H1 (cell line): ENCODE data around the gene HSD17B2. TPM values are rescaled to one million over a fixed set of nuclear protein-coding genes. Genes with fewer than 3 reads are reported as not detected.

Experiments
- CTCF ChIA-PET: fragments of 300-600 bp; sonication (Branson Sonifier 250); formaldehyde crosslinking; loops from one replicate; lab custom pipeline; 2021; ENCODE audit not compliant: partially characterized antibody; lab: Charles Lee
- POLR2A ChIA-PET: fragments of 300-600 bp; sonication (Branson Sonifier 250); formaldehyde crosslinking; loops from one replicate; lab custom pipeline; 2021; ENCODE audit warnings: inconsistent platforms; ENCODE audit not compliant: partially characterized antibody; lab: Charles Lee
- DNase-seq, 2 experiments: peaks; one replicate each; pipeline versions ENCODE4 v3.0.0 to v3.0.0-alpha.2; 2010 to 2022; ENCODE audit warnings: low spot score in 2 of 2, low read depth in 1 of 2, mixed read lengths in 1 of 2
- FAIRE-seq: peaks from 2 replicates; lab custom pipeline; 2011; peaks lifted over from hg19 to GRCh38; lab: Jason Lieb, UNC
- H2AFZ ChIP-seq: 2 replicates; pipeline ENCODE4 v1.8.1; 2012; ENCODE audit warnings: low read length, inconsistent platforms
- H2AK5ac ChIP-seq: 2 replicates; pipeline ENCODE4 v1.6.1; 2013; ENCODE audit warnings: low read depth, low read length
- H2BK120ac ChIP-seq: replicated peaks from 2 replicates; pipeline ENCODE3; 2013; ENCODE audit warnings: low read depth, low read length, inconsistent platforms
- H2BK12ac ChIP-seq: 2 replicates; pipeline ENCODE4 v1.6.1; 2013; ENCODE audit warnings: low read depth, low read length
- H2BK15ac ChIP-seq: 2 replicates; pipeline ENCODE4 v1.6.1; 2013; ENCODE audit warnings: low read length
- H2BK20ac ChIP-seq: 2 replicates; pipeline ENCODE4 v1.6.1; 2013; ENCODE audit warnings: low read length
- H2BK5ac ChIP-seq: 2 replicates; pipeline ENCODE4 v1.6.1; 2013; ENCODE audit warnings: low read depth, low read length
- H3K14ac ChIP-seq: 2 replicates; pipeline ENCODE4 v1.6.1; 2013; ENCODE audit warnings: inconsistent platforms; ENCODE audit not compliant: insufficient read length
- H3K18ac ChIP-seq: 2 replicates; pipeline ENCODE4 v1.6.1; 2013; ENCODE audit warnings: low read length; ENCODE audit errors: extremely low read depth
- H3K23ac ChIP-seq: 2 replicates; pipeline ENCODE4 v1.6.1; 2013; ENCODE audit warnings: inconsistent platforms; ENCODE audit not compliant: insufficient read length
- H3K23me2 ChIP-seq: 2 replicates; pipeline ENCODE4 v1.6.1; 2013; ENCODE audit warnings: low read depth, low read length
- H3K27ac ChIP-seq: 2 replicates; pipeline ENCODE4 v1.6.1; 2011; ENCODE audit warnings: low read depth, low read length, inconsistent platforms
- H3K27me3 ChIP-seq, 4 experiments: replicated peaks in 1 of 4; 1 replicate in 1 of 4; 2 replicates in 3 of 4; pipeline versions ENCODE4 v1.6.1 to v1.8.1; 2011 to 2013; ENCODE audit warnings: low read length in 3 of 4, mild to moderate bottlenecking in 3 of 4, inconsistent platforms in 2 of 4, mixed read lengths in 2 of 4, moderate library complexity in 1 of 4; ENCODE audit not compliant: control insufficient read depth in 3 of 4, insufficient read depth in 3 of 4; ENCODE audit errors: extremely low read depth in 1 of 4
- H3K36me3 ChIP-seq, 4 experiments: 2 replicates each; pipeline versions ENCODE4 v1.6.1 to v1.8.1; 2011 to 2013; ENCODE audit warnings: mild to moderate bottlenecking in 4 of 4, low read length in 3 of 4, moderate library complexity in 2 of 4, control low read depth in 1 of 4, inconsistent platforms in 1 of 4; ENCODE audit not compliant: insufficient read depth in 4 of 4, control insufficient read depth in 2 of 4
- H3K4ac ChIP-seq: replicated peaks from 2 replicates; pipeline ENCODE3; 2013; ENCODE audit warnings: low read length, low read depth, mixed read lengths, inconsistent platforms; ENCODE audit not compliant: insufficient read length
- H3K4me1 ChIP-seq, 4 experiments: replicated peaks in 1 of 4; 1 replicate in 1 of 4; 2 replicates in 3 of 4; pipeline versions ENCODE4 v1.6.1 to v1.8.1; 2011 to 2013; ENCODE audit warnings: low read length in 3 of 4, inconsistent platforms in 2 of 4, mixed read lengths in 1 of 4; ENCODE audit not compliant: insufficient read depth in 4 of 4, control insufficient read depth in 3 of 4
- H3K4me2 ChIP-seq, 2 experiments: 2 replicates each; pipeline versions ENCODE4 v1.6.1 to v1.8.1; 2011 to 2013; ENCODE audit warnings: low read depth in 2 of 2, low read length in 2 of 2, control low read depth in 1 of 2, inconsistent platforms in 1 of 2, mild to moderate bottlenecking in 1 of 2; ENCODE audit not compliant: insufficient read depth in 1 of 2
- H3K4me3 ChIP-seq, 4 experiments: fragments of 200-600, 300-600 bp in 1 of 4; sonication (generic), shearing (Covaris generic), sonication (Bioruptor Twin) in 1 of 4; 2 replicates each; pipeline versions ENCODE4 v1.5.1 to v1.8.1; 2011 to 2016; ENCODE audit warnings: low read length in 4 of 4, low read depth in 3 of 4, control low read depth in 2 of 4, inconsistent platforms in 2 of 4, mild to moderate bottlenecking in 2 of 4, mixed read lengths in 1 of 4, moderate library complexity in 1 of 4; ENCODE audit not compliant: insufficient read depth in 2 of 4; ENCODE audit errors: extremely low read depth in 1 of 4
- H3K56ac ChIP-seq: replicated peaks from 2 replicates; pipeline ENCODE3; 2013; ENCODE audit warnings: low read depth, mild to moderate bottlenecking, mixed read lengths, low read length, inconsistent platforms; ENCODE audit not compliant: insufficient read length
- H3K79me1 ChIP-seq: 2 replicates; pipeline ENCODE4 v1.6.1; 2013; ENCODE audit warnings: low read depth, low read length, control low read depth
- H3K79me2 ChIP-seq, 2 experiments: 2 replicates each; pipeline versions ENCODE4 v1.6.1 to v1.8.1; 2012 to 2013; ENCODE audit warnings: low read length in 2 of 2, mild to moderate bottlenecking in 2 of 2, inconsistent platforms in 1 of 2; ENCODE audit not compliant: insufficient read depth in 2 of 2, control insufficient read depth in 1 of 2
- H3K9ac ChIP-seq, 4 experiments: replicated peaks in 1 of 4; 1 replicate in 1 of 4; 2 replicates in 3 of 4; pipeline versions ENCODE4 v1.6.1 to v1.8.1; 2011 to 2013; ENCODE audit warnings: low read depth in 3 of 4, low read length in 3 of 4, control low read depth in 2 of 4, mild to moderate bottlenecking in 2 of 4, moderate library complexity in 2 of 4, inconsistent platforms in 1 of 4; ENCODE audit errors: extremely low read depth in 1 of 4
- H3K9me3 ChIP-seq, 2 experiments: 2 replicates each; pipeline versions ENCODE4 v1.6.1 to v1.8.1; 2012 to 2013; ENCODE audit warnings: mild to moderate bottlenecking in 2 of 2, moderate library complexity in 2 of 2, control low read depth in 1 of 2, inconsistent platforms in 1 of 2, low read depth in 1 of 2, low read length in 1 of 2, mixed read lengths in 1 of 2; ENCODE audit not compliant: insufficient read depth in 2 of 2
- H4K20me1 ChIP-seq, 2 experiments: replicated peaks in 1 of 2; 2 replicates each; pipeline versions ENCODE3 to v1.8.1; 2011 to 2013; ENCODE audit warnings: inconsistent platforms in 2 of 2, low read length in 2 of 2, mild to moderate bottlenecking in 1 of 2; ENCODE audit not compliant: insufficient read depth in 2 of 2, control insufficient read depth in 1 of 2
- H4K5ac ChIP-seq: 2 replicates; pipeline ENCODE4 v1.6.1; 2013; ENCODE audit warnings: low read length, low read depth, mixed read lengths, inconsistent platforms; ENCODE audit not compliant: insufficient read length
- H4K8ac ChIP-seq: 2 replicates; pipeline ENCODE4 v1.8.0; 2013; ENCODE audit warnings: mild to moderate bottlenecking, moderate library complexity, low read length, inconsistent platforms; ENCODE audit not compliant: insufficient read depth; ENCODE audit errors: extremely low read depth
- H4K91ac ChIP-seq: replicated peaks from 2 replicates; pipeline ENCODE3; 2013; ENCODE audit warnings: low read length, mixed read lengths, inconsistent platforms; ENCODE audit not compliant: insufficient read length
- EZH2 ChIP-seq: fragments of 200-600 bp; sonication (generic); IDR thresholded peaks from 2 replicates; pipeline ENCODE4 v1.7.1; 2012; ENCODE audit warnings: low read depth, mild to moderate bottlenecking, moderate library complexity, low read length, inconsistent platforms; ENCODE audit not compliant: severe bottlenecking
- RAD21 ChIP-seq, 2 experiments: IDR thresholded peaks in 1 of 2; conservative IDR thresholded peaks in 1 of 2; 2 replicates each; pipeline ENCODE4 v1.6.1; 2011; ENCODE audit warnings: low read depth in 2 of 2, low read length in 2 of 2, improper control_type of control experiment in 1 of 2, inconsistent platforms in 1 of 2, mild to moderate bottlenecking in 1 of 2, moderate library complexity in 1 of 2
- WGBS, 2 experiments: shearing (Covaris generic) in 1 of 2; methylation state at CpG; one replicate each; pipeline versions ENCODE4 v1.1.6 to v1.1.7; 2013 to 2015; ENCODE audit warnings: low lambda C conversion rate in 2 of 2, mixed read lengths in 2 of 2, inconsistent platforms in 1 of 2, low coverage in 1 of 2, missing lambda C conversion rate in 1 of 2; ENCODE audit not compliant: insufficient replicate concordance in 2 of 2, insufficient coverage in 1 of 2, insufficient read length in 1 of 2; ENCODE audit errors: extremely low coverage in 1 of 2, missing lambda C conversion rate in 1 of 2; 5-methylcytosine and 5-hydroxymethylcytosine counted together
- polyA plus RNA-seq, 7 experiments: library from polyadenylated mRNA; depleted of rRNA in 3 of 7; stranded (reverse) in 5 of 7; unstranded in 2 of 7; fragments of >200 nt in 5 of 7; fragments of 200-250 nt in 2 of 7; gene quantifications; 1 replicate in 5 of 7; 2 replicates in 1 of 7; 4 replicates in 1 of 7; pipeline versions ENCODE4 v1.2.1 to v1.2.3, GENCODE V29; 2011 to 2013; ENCODE audit warnings: missing spikeins in 2 of 7, mixed read lengths in 2 of 7
- total RNA-seq: library from RNA; stranded (reverse); fragmentation: NEBNext Ultra II Directional; extraction: Animal tissue kit (Norgen Biotek cat#: 25700); gene quantifications from 2 replicates; pipeline ENCODE4 v1.2.1, GENCODE V29; 2021

The HSD17B2 gene
- total and polyA plus RNA-seq, 2 of the 8 experiments (the other 6 are each of a cell fraction or from before 2014, with no cell fraction given), result not detected

DNA sequence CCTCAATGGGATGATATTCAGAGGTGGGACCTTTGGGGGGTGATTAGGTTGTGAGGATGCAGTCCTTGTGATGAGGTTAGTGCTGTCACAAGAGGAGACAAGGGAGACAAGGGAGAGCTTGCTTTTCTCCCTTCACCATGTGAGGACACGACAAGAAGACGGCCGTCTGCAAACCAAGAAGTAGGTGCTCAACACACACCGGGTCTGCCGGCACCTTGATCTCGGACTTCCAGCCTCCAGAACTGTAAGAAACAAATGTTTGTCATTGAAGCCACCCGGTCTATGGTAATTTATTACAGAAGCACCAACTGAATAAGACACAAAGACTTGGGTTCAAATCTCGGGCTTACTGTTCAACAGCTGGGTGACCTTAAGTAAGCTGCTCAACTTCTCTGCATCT lies 70.1 kb downstream of the HSD17B2 start:
- H4K8ac ChIP-seq, result no peak overlapping the region
- no peak overlapping the region for H2BK20ac ChIP-seq
- DNase-seq (no peak), FAIRE-seq (no peak)
- H2AFZ ChIP-seq, result no peak overlapping the region
- no peak overlapping the region for H2AK5ac ChIP-seq
- no peak overlapping the region for H3K18ac ChIP-seq
- no peak overlapping the region for H3K4me3 ChIP-seq
- no peak overlapping the region for H3K4me2 ChIP-seq
- no peaks in the 10 kb centered on the region for H3K9me3 ChIP-seq
- H2BK5ac ChIP-seq, result no peak overlapping the region
- H3K23me2 ChIP-seq, result no peaks in the 10 kb centered on the region
- H2BK12ac ChIP-seq, result no peak overlapping the region
- H2BK120ac ChIP-seq, result no peak overlapping the region
- no peak overlapping the region for H3K23ac ChIP-seq
- no peak overlapping the region for H2BK15ac ChIP-seq
- H3K27me3 ChIP-seq, result no peaks in the 10 kb centered on the region
- no peak overlapping the region for H3K56ac ChIP-seq
- CTCF ChIA-PET, result no interaction called here
- no peak overlapping the region for H3K14ac ChIP-seq
- H3K9ac ChIP-seq, result no peak overlapping the region
- no peaks in the 10 kb centered on the region for H3K79me1 ChIP-seq
- 95% methylated on average over 8 of the region's 8 CpGs; no CpG with 5 or more reads in 1 of the 2 experiments for whole genome bisulfite sequencing, 2 experiments
- no peak overlapping the region for H3K27ac ChIP-seq
- H3K36me3 ChIP-seq, result no peaks in the 10 kb centered on the region
- H4K5ac ChIP-seq, result no peak overlapping the region
- H3K79me2 ChIP-seq, result no peaks in the 10 kb centered on the region
- no peaks in the 10 kb centered on the region for H4K20me1 ChIP-seq
- no peak overlapping the region for H4K91ac ChIP-seq
- no peak overlapping the region for H3K4ac ChIP-seq
- H3K4me1 ChIP-seq, result no peaks in the 10 kb centered on the region
- POLR2A ChIA-PET, result no interaction called here
- TF ChIP-seq RAD21 (IDR thresholded peaks at IDR 0.05 in 1 of 2, conservative IDR thresholded peaks at IDR 0.05 in 1 of 2; ENCODE audit: low read depth in 2 of 2, low read length in 2 of 2), result no peak
- no peak for TF ChIP-seq EZH2
